Lower leg skin (tissue), 3 donors: ENCODE measurements around the gene FCHO2.

Experiments
- POLR2A ChIP-seq, 2 donors: fragments of 450-650 bp; IDR thresholded peaks; one replicate each; pipeline ENCODE4 v1.6.1; 2016 to 2017; ENCODE audit warnings: antibody characterized with exemption in 2 of 2, mild to moderate bottlenecking in 1 of 2, moderate library complexity in 1 of 2
- TF ChIP-seq, protein P1 (sequence below), 3 donors: fragments of 450-650 bp; IDR thresholded peaks; one replicate each; pipeline ENCODE4 v1.5.1; 2016; ENCODE audit warnings: antibody characterized with exemption in 3 of 3, mild to moderate bottlenecking in 3 of 3, moderate library complexity in 2 of 3

DNA sequence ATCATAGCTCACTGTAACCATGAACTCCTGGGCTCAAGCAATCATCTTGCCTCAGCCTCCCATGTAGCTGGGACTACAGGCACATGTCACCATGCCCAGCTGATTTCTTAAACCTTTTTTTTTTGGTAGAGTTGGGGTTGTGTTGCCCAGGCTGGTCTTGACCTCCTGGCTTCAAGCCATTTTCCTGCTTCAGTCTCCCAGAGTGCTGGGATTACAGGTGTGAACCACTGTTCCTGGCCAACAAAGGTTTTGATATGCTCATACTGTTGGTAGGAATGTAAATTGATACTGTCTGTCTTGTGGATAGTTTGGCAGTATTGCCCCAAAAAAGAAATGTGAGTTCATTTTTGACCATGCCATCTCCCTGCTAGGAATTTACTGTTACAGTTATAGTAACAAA is 87.2 kb downstream of the FCHO2 start:
- TF ChIP-seq, protein P1, sequence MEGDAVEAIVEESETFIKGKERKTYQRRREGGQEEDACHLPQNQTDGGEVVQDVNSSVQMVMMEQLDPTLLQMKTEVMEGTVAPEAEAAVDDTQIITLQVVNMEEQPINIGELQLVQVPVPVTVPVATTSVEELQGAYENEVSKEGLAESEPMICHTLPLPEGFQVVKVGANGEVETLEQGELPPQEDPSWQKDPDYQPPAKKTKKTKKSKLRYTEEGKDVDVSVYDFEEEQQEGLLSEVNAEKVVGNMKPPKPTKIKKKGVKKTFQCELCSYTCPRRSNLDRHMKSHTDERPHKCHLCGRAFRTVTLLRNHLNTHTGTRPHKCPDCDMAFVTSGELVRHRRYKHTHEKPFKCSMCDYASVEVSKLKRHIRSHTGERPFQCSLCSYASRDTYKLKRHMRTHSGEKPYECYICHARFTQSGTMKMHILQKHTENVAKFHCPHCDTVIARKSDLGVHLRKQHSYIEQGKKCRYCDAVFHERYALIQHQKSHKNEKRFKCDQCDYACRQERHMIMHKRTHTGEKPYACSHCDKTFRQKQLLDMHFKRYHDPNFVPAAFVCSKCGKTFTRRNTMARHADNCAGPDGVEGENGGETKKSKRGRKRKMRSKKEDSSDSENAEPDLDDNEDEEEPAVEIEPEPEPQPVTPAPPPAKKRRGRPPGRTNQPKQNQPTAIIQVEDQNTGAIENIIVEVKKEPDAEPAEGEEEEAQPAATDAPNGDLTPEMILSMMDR (IDR thresholded peaks at IDR 0.05): no peak
- no peak for TF ChIP-seq POLR2A (IDR thresholded peaks at IDR 0.05)
